GM18520 (cell line): ENCODE results near the gene NRCAM.

Source experiments
- ATAC-seq: cut with Tn5 transposase; IDR thresholded peaks from one replicate; pipeline ENCODE4 v1.9.1; 2021; ENCODE audit not compliant: unreplicated experiment

NRCAM gene

GRCh38 chr7:108427766-108428165 is 28.5 kb downstream of the NRCAM start:
- no peak for ATAC-seq

GRCh38 chr7:108425714-108426275 is 30.4 kb downstream of the NRCAM start:
- ATAC-seq: no peak

- no peak for ATAC-seq
Observed at GRCh38 chr7:108424013-108424412, 32.2 kb downstream of the NRCAM start.

GRCh38 chr7:108423089-108423989 is 32.9 kb downstream of the NRCAM start:
- no peak for ATAC-seq

- no peak for ATAC-seq
Observed at GRCh38 chr7:108421720-108422331, 34.4 kb downstream of the NRCAM start.

GRCh38 chr7:108419961-108420908 is 36.0 kb downstream of the NRCAM start:
- ATAC-seq: no peak

GRCh38 chr7:108418946-108419345 is 37.3 kb downstream of the NRCAM start:
- ATAC-seq: no peak

- ATAC-seq: no peak
Observed at GRCh38 chr7:108417926-108418325, 38.3 kb downstream of the NRCAM start.

- ATAC-seq: no peak
Observed at GRCh38 chr7:108417144-108417543, 39.1 kb downstream of the NRCAM start.

GRCh38 chr7:108415821-108416536 is 40.3 kb downstream of the NRCAM start:
- ATAC-seq: peak; percentile 60

GRCh38 chr7:108415084-108415483 is 41.2 kb downstream of the NRCAM start:
- no peak for ATAC-seq

GRCh38 chr7:108413782-108414492 is 42.3 kb downstream of the NRCAM start:
- no peak for ATAC-seq

GRCh38 chr7:108413337-108413736 is 42.9 kb downstream of the NRCAM start:
- no peak for ATAC-seq

GRCh38 chr7:108409146-108409545 is 47.1 kb downstream of the NRCAM start:
- no peak for ATAC-seq

- no peak for ATAC-seq
Observed at GRCh38 chr7:108408296-108408991, 47.8 kb downstream of the NRCAM start.

- no peak for ATAC-seq
Observed at GRCh38 chr7:108407676-108408075, 48.6 kb downstream of the NRCAM start.

GRCh38 chr7:108406222-108406890 is 49.9 kb downstream of the NRCAM start:
- no peak for ATAC-seq
